MCF 10A (cell line): ENCODE results near the gene HEBP1. TPM values are rescaled to one million over a fixed set of nuclear protein-coding genes. Genes with fewer than 3 reads are reported as not detected.

Source experiments
- BruUV-seq: library from RNA; stranded (reverse); fragments of 400-500 nt; replicated peaks from 2 replicates; lab custom pipeline; 2021; lab: Mats Ljungman, UMichigan
- CTCF ChIA-PET: fragments of 300-600 bp; sonication (Branson Sonifier 250); formaldehyde crosslinking; extraction: SDS; loops from one replicate; lab custom pipeline; 2021; ENCODE audit warnings: antibody characterized with exemption, inconsistent platforms; lab: Yijun Ruan, JAX
- POLR2A ChIA-PET: fragments of 300-600, 350-650 bp; sonication (Branson Sonifier 250); formaldehyde crosslinking; extraction: SDS; loops from one replicate; lab custom pipeline; 2020; ENCODE audit warnings: antibody characterized with exemption, inconsistent platforms; lab: Yijun Ruan, JAX
- DNase-seq: peaks from one replicate; pipeline ENCODE4 v3.0.0-alpha.2; 2018; ENCODE audit not compliant: unreplicated experiment
- H3K27ac Mint-ChIP-seq: one replicate; pipeline ENCODE4 v1.8.0; 2022; ENCODE audit warnings: mild to moderate bottlenecking, low read depth, mixed read lengths; ENCODE audit not compliant: unreplicated experiment
- H3K27me3 Mint-ChIP-seq: one replicate; pipeline ENCODE4 v1.8.0; 2022; ENCODE audit warnings: mixed read lengths; ENCODE audit not compliant: insufficient read depth, unreplicated experiment
- H3K36me3 Mint-ChIP-seq: one replicate; pipeline ENCODE4 v1.8.0; 2022; ENCODE audit warnings: mild to moderate bottlenecking, moderate library complexity, mixed read lengths; ENCODE audit not compliant: insufficient read depth, unreplicated experiment
- H3K4me1 Mint-ChIP-seq: one replicate; pipeline ENCODE4 v1.8.0; 2022; ENCODE audit warnings: mixed read lengths; ENCODE audit not compliant: insufficient read depth, unreplicated experiment
- H3K4me3 Mint-ChIP-seq: one replicate; pipeline ENCODE4 v1.8.0; 2022; ENCODE audit warnings: mild to moderate bottlenecking, moderate library complexity, mixed read lengths; ENCODE audit not compliant: unreplicated experiment
- H3K9me3 Mint-ChIP-seq: one replicate; pipeline ENCODE4 v1.8.0; 2022; ENCODE audit warnings: mixed read lengths; ENCODE audit not compliant: unreplicated experiment
- intact Hi-C: fragments of 100-400 bp; cut with micrococcal nuclease; formaldehyde crosslinking; loops from 2 replicates; pipeline ENCODE4 v1.14.1; 2022
- total RNA-seq: library from RNA; stranded (reverse); gene quantifications from 2 replicates; pipeline ENCODE4 v1.2.3, GENCODE V29; 2022
- TF ChIP-seq, protein P1 (sequence below): fragments of 200-600 bp; IDR thresholded peaks from one replicate; pipeline ENCODE4 v1.8.0; 2022; ENCODE audit warnings: antibody characterized with exemption, mild to moderate bottlenecking; ENCODE audit not compliant: unreplicated experiment

HEBP1 gene
- total RNA-seq, 1 experiment from 2014 or later, result 30.8 TPM

GRCh38 chr12:13042666-13043230 is 42.7 kb upstream of the HEBP1 start:
- Mint-ChIP-seq H3K27ac (no peak overlapping the region), H3K4me3 (peak overlapping the region; percentile 85), H3K36me3 (no peaks in the 10 kb centered on the region), H3K4me1 (peaks cover 19% of the 10 kb centered on the region), H3K9me3 (no peaks in the 10 kb centered on the region), H3K27me3 (no peaks in the 10 kb centered on the region)
- BruUV-seq, result no TSS peak
- ChIA-PET POLR2A (interaction anchor here (0.8 to 1.5 kb wide), 5 partner anchors 9 to 169 kb away, joined by 3 to 5 read pairs (median 5); no protein-coding TSS in a partner anchor), CTCF (interaction anchor here (0.5 to 1.3 kb wide), 7 partner anchors 28 to 1870 kb away, joined by 3 to 9 read pairs (median 4); no protein-coding TSS in a partner anchor)
- TF ChIP-seq, protein P1, sequence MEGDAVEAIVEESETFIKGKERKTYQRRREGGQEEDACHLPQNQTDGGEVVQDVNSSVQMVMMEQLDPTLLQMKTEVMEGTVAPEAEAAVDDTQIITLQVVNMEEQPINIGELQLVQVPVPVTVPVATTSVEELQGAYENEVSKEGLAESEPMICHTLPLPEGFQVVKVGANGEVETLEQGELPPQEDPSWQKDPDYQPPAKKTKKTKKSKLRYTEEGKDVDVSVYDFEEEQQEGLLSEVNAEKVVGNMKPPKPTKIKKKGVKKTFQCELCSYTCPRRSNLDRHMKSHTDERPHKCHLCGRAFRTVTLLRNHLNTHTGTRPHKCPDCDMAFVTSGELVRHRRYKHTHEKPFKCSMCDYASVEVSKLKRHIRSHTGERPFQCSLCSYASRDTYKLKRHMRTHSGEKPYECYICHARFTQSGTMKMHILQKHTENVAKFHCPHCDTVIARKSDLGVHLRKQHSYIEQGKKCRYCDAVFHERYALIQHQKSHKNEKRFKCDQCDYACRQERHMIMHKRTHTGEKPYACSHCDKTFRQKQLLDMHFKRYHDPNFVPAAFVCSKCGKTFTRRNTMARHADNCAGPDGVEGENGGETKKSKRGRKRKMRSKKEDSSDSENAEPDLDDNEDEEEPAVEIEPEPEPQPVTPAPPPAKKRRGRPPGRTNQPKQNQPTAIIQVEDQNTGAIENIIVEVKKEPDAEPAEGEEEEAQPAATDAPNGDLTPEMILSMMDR, result no peak
- intact Hi-C loops, result loop anchor here (5.0 kb wide), 1 partner anchor 55 kb away; no protein-coding TSS in a partner anchor
- DNase-seq, result no peak

DNA sequence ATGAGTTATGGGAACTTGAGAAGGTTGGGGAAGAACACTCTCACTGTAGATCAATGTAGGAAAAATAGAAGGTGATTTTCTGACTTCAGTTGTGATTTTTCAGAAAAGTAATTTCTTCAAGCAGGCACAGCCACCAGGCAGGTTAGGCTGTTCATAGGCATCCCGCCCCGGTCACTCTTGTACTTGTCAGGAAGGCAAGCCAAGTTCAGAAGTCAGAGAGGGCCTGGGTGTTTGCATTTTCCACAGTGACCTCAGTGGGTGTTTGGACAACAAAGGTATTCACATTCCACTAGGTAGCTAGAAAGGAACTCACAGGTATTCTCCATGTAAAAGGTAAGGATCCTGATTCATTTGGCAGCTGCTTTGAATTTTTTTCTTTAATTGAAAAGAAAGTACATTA is 41.2 kb upstream of the HEBP1 start:
- no peak overlapping the region for H3K4me3 Mint-ChIP-seq
- BruUV-seq, result no TSS peak
- peaks cover 19% of the 10 kb centered on the region for H3K4me1 Mint-ChIP-seq
- intact Hi-C loops, result loop anchor here (5.0 kb wide), 1 partner anchor 56 kb away; no protein-coding TSS in a partner anchor
- H3K36me3 Mint-ChIP-seq, result no peaks in the 10 kb centered on the region
- CTCF ChIA-PET, result interaction anchor here (0.6 to 1.4 kb wide), 2 partner anchors 28 to 56 kb away, joined by 3 to 5 read pairs; no protein-coding TSS in a partner anchor
- POLR2A ChIA-PET, result interaction anchor here (1.5 kb wide), 1 partner anchor 10 kb away, joined by 3 read pairs; no protein-coding TSS in a partner anchor
- TF ChIP-seq, protein P1, result no peak
- no peaks in the 10 kb centered on the region for H3K9me3 Mint-ChIP-seq
- no peak overlapping the region for H3K27ac Mint-ChIP-seq
- H3K27me3 Mint-ChIP-seq, result no peaks in the 10 kb centered on the region
- DNase-seq, result no peak

- Mint-ChIP-seq H3K27me3 (no peaks in the 10 kb centered on the region), H3K4me1 (peaks cover 14% of the 10 kb centered on the region), H3K27ac (peak overlapping the region; percentile 72), H3K36me3 (no peaks in the 10 kb centered on the region), H3K9me3 (no peaks in the 10 kb centered on the region), H3K4me3 (no peak overlapping the region)
- ChIA-PET CTCF (interaction anchor here (0.8 to 2.4 kb wide), 4 partner anchors 56 to 528 kb away, joined by 3 to 8 read pairs (median 4); no protein-coding TSS in a partner anchor), POLR2A (interaction anchor here (0.5 to 1.1 kb wide), 4 partner anchors 62 to 158 kb away, joined by 3 to 4 read pairs (median 3); no protein-coding TSS in a partner anchor)
- intact Hi-C loops, result no loop called here
- no peak for DNase-seq
- TF ChIP-seq, protein P1, result no peak
- no TSS peak for BruUV-seq
These were observed 39.4 kb upstream of the HEBP1 start for GRCh38 chr12:13039328-13039956.
